Testis (tissue), 2 donors: ENCODE results near the gene NMNAT3.

Experiments used
- CTCF ChIP-seq, 3 experiments: fragments of 450-650 bp in 2 of 3; fragments of 200-600 bp in 1 of 3; sonication (generic) in 1 of 3; IDR thresholded peaks; one replicate each; pipeline ENCODE4 v1.5.1; 2016 to 2019; ENCODE audit warnings: antibody characterized with exemption in 3 of 3, mild to moderate bottlenecking in 2 of 3, moderate library complexity in 1 of 3
- POLR2A ChIP-seq: fragments of 450-650 bp; IDR thresholded peaks from one replicate; pipeline ENCODE4 v1.6.1; 2017; ENCODE audit warnings: antibody characterized with exemption, mild to moderate bottlenecking, moderate library complexity

DNA sequence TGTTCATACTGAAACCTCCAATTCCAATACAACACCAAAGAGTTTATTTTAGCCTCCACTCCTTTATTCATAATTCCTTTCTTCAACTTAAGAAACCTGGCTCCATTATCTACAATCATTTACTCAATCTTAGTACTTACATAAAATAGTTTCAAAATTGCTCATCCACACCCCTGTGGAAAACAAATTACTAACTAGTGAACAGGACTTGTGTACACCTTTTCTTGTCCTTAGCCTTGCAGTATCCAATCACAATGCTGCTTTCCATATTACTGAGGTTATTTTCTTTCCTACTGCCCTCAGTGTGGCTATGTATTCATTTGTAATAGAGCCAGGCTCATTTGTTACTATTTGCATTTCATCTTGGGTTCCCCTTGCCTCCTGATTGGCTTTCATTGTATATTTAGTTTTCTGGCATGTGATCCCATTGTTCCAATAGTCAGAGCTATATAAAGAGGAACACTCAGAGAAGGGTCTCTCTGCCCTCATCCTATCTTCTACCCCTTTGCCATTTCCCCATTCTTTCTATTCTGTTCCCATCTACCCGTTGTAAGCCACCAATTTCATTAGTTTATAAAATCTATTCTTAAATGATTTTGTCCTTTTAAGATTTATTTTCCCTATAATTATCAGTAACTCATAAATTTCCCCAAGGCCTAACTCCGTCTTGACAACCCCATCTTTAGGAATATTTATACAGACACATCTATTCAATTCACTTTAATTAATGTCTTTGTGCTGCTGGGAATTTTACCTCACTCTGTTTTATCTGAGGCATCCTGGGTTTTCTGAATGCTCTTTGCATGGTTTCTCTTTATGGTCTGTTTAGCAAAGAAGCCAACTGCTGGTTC is 70.3 kb downstream of the NMNAT3 start:
- no peak for TF ChIP-seq POLR2A
- no peak for TF ChIP-seq CTCF (IDR thresholded peaks at IDR 0.05)
